ENCODE measurements around the gene NMS. TPM values are rescaled to one million over a fixed set of nuclear protein-coding genes. Genes with fewer than 3 reads are reported as not detected.
A peak's percentile ranks its signal among the peaks of the same experiment; 100 is the strongest.

NMS gene
- polyA plus RNA-seq, 1 donor, result not detected

DNA sequence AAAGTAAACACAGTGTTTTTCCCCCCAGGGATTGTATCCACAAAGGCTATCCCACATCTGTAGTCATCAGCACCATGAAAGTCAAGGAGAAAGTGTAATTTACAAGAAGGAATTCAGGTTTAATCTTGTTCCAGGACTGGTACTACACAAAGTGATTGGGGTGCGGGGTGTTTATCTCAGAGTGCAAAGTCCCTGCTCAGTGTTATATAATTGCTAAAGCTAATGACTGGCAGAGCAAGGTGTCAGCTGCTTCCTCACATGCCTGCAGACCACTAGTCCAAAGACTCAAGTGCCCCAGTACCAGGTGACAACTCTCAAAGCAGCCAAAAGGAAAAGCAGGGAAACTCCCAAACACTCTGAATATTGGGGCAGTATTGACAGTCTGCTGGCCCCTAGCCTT, 52.1 kb downstream of the NMS start:
- Histone ChIP-seq H3K4me1 (ENCODE audit: control insufficient read depth, insufficient read depth, low read length) (peaks cover 4% of the 10 kb centered on the region), H3K27ac (ENCODE audit: low read length) (peak overlapping the region; percentile 46), H3K36me3 (ENCODE audit: control insufficient read depth, insufficient read depth, low read length) (no peaks in the 10 kb centered on the region), H3K9me3 (ENCODE audit: control insufficient read depth, low read depth, low read length) (no peaks in the 10 kb centered on the region), H3K27me3 (ENCODE audit: control insufficient read depth, insufficient read depth, low read length) (peaks cover 3% of the 10 kb centered on the region), H3K4me3 (ENCODE audit: low read length) (no peak overlapping the region)
- WGBS (ENCODE audit: insufficient coverage, low lambda C conversion rate), result no CpG with 5 or more reads among the region's 1 CpG
- DNase-seq, result peak; percentile 80 to 91

- Histone ChIP-seq H3K36me3 (ENCODE audit: control insufficient read depth, insufficient read depth, low read length) (no peaks in the 10 kb centered on the region), H3K9me3 (ENCODE audit: control insufficient read depth, low read depth, low read length) (no peaks in the 10 kb centered on the region), H3K4me1 (ENCODE audit: control insufficient read depth, insufficient read depth, low read length) (peaks cover 4% of the 10 kb centered on the region), H3K27ac (ENCODE audit: low read length) (no peak overlapping the region), H3K4me3 (ENCODE audit: low read length) (no peak overlapping the region), H3K27me3 (ENCODE audit: control insufficient read depth, insufficient read depth, low read length) (peaks cover 3% of the 10 kb centered on the region)
- no CpG with 5 or more reads among the region's 2 CpGs for WGBS (ENCODE audit: insufficient coverage, low lambda C conversion rate)
- no peak for DNase-seq
Measured at GRCh38 chr2:100524331-100524730, 54.0 kb downstream of the NMS start.

DNA sequence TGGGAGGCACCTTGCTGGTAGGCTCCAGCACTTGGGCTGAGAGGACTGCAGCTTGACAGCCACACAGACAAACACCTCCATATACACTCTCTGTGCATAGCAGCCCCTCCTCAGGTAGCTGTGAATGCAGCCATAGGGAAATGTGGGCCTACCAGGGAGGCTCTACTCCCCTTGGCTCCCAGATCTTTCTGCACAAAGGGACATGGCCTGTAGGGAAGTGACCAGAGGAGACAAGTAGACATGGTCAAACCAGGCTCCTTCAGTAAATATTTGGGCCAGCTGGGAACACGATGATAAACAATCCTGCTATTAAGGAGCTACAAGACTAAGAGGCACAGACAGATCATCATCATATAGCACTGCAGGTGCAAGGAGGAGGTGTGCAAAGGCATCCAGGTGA, 56.6 kb downstream of the NMS start:
- H3K27ac ChIP-seq (ENCODE audit: low read length), result no peak overlapping the region
- H3K36me3 ChIP-seq (ENCODE audit: control insufficient read depth, insufficient read depth, low read length), result no peaks in the 10 kb centered on the region
- H3K4me1 ChIP-seq (ENCODE audit: control insufficient read depth, insufficient read depth, low read length), result peaks cover 4% of the 10 kb centered on the region
- DNase-seq, result no peak
- H3K27me3 ChIP-seq (ENCODE audit: control insufficient read depth, insufficient read depth, low read length), result peaks cover 3% of the 10 kb centered on the region
- H3K4me3 ChIP-seq (ENCODE audit: low read length), result no peak overlapping the region
- no CpG with 5 or more reads among the region's 1 CpG for WGBS (ENCODE audit: insufficient coverage, low lambda C conversion rate)
- no peaks in the 10 kb centered on the region for H3K9me3 ChIP-seq (ENCODE audit: control insufficient read depth, low read depth, low read length)

DNA sequence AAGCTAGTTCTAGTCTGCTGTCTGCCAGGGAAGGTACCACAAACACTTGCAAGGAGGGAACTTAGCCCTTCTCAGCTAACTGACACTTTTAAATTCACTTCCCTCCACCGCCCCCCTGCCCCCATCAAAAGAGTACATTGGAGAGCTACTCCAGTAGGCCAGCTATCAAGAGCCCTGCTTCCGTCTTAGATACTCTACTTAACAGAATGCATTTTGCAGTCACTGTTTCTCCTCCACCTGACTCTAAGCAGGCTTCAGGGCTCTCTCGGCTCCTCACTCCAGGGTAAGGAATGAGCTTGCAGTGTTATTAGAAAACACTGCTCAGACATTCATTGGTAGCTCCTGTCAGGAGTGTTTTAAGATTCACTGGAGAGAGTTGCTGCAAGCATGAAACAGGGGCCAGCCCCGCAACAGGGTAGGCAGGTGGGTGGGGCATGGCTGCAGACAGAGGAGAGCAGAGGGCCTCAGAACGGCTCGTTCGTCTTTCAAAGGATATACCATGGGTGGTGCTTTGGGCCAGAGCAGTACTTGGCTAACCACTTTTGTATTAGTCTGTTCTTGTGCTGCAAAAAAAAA, 57.2 kb downstream of the NMS start:
- WGBS (ENCODE audit: insufficient coverage, low lambda C conversion rate), result no CpG with 5 or more reads among the region's 7 CpGs
- H3K9me3 ChIP-seq (ENCODE audit: control insufficient read depth, low read depth, low read length), result no peaks in the 10 kb centered on the region
- H3K4me3 ChIP-seq (ENCODE audit: low read length), result no peak overlapping the region
- peaks cover 4% of the 10 kb centered on the region for H3K4me1 ChIP-seq (ENCODE audit: control insufficient read depth, insufficient read depth, low read length)
- no peak overlapping the region for H3K27ac ChIP-seq (ENCODE audit: low read length)
- no peak for DNase-seq
- H3K36me3 ChIP-seq (ENCODE audit: control insufficient read depth, insufficient read depth, low read length), result no peaks in the 10 kb centered on the region
- peaks cover 3% of the 10 kb centered on the region for H3K27me3 ChIP-seq (ENCODE audit: control insufficient read depth, insufficient read depth, low read length)

DNA sequence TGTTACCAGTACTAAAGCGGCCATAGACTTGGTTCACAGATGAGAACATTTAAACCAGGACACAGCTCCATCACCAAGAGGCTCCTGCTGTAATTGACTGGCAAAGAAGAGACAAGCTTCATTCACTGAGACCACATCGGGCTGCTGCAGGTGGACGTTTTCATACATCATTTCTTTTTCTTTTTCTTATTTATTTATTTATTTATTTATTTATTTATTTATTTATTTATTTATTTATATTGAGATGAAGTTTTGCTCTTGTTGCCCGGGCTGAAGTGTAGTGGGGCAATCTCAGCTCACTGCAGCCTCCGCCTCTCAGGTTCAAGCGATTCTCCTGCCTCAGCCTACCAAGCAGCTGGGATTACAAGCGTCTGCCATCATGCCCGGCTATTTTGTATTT, 58.9 kb downstream of the NMS start:
- Histone ChIP-seq H3K27me3 (ENCODE audit: control insufficient read depth, insufficient read depth, low read length) (peaks cover 3% of the 10 kb centered on the region), H3K4me1 (ENCODE audit: control insufficient read depth, insufficient read depth, low read length) (no peaks in the 10 kb centered on the region), H3K9me3 (ENCODE audit: control insufficient read depth, low read depth, low read length) (no peaks in the 10 kb centered on the region), H3K27ac (ENCODE audit: low read length) (no peak overlapping the region), H3K4me3 (ENCODE audit: low read length) (no peak overlapping the region), H3K36me3 (ENCODE audit: control insufficient read depth, insufficient read depth, low read length) (no peaks in the 10 kb centered on the region)
- DNase-seq, result no peak
- no CpG with 5 or more reads among the region's 8 CpGs for WGBS (ENCODE audit: insufficient coverage, low lambda C conversion rate)

DNA sequence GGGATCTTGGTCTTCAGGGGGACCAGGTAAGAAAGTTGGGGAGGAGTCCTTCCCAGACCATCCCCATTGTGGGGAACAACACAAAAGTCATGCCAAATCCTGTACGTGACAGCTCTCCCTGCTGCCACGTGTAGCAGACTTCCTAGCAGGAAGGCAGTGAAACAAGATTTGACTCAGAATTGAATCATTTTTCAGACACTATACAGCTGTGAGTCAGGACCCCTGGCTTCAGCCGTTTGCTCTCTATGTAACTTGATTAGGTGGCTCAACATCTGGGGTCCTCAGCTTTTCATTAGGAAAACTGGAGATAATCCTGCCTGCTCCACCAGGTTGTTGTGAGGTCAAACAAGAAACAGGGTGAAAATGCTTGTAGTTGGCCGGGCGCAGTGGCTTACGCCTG, 59.6 kb downstream of the NMS start:
- H3K27ac ChIP-seq (ENCODE audit: low read length), result no peak overlapping the region
- H3K9me3 ChIP-seq (ENCODE audit: control insufficient read depth, low read depth, low read length), result no peaks in the 10 kb centered on the region
- H3K27me3 ChIP-seq (ENCODE audit: control insufficient read depth, insufficient read depth, low read length), result peaks cover 3% of the 10 kb centered on the region
- no CpG with 5 or more reads among the region's 6 CpGs for WGBS (ENCODE audit: insufficient coverage, low lambda C conversion rate)
- H3K4me3 ChIP-seq (ENCODE audit: low read length), result no peak overlapping the region
- DNase-seq, result no peak
- H3K36me3 ChIP-seq (ENCODE audit: control insufficient read depth, insufficient read depth, low read length), result no peaks in the 10 kb centered on the region
- no peaks in the 10 kb centered on the region for H3K4me1 ChIP-seq (ENCODE audit: control insufficient read depth, insufficient read depth, low read length)

Other genes with a start within 250 kb of the NMS start
- 3.2 TPM for gene LONRF2, start 148.0 kb upstream of the NMS start, polyA plus RNA-seq
- 6.4 TPM for gene CHST10, start 52.8 kb upstream of the NMS start, polyA plus RNA-seq
- 22.1 TPM for gene PDCL3, start 92.5 kb downstream of the NMS start, polyA plus RNA-seq